ENCODE measurements around the gene CD101.
A peak's percentile ranks its signal among the peaks of the same experiment; 100 is the strongest.
"Not testable (repeated sequence)": the region's sequence is repeated elsewhere in the genome, so short reads cannot be mapped to it uniquely, and the experiment has no call there.

Gene CD101

GRCh38 chr1:117001254-117001927, at the start of gene CD101:
Gene CD101 (plus strand): TSS chr1:117001760. CDS start chr1:117001818, 58 bp downstream.
- no peak for DNase-seq

- peak; percentile 78 for DNase-seq
These were observed 48.8 kb upstream of the CD101 start for GRCh38 chr1:116952738-116953275.

GRCh38 chr1:116954440-116954839, 47.1 kb upstream of the CD101 start:
- DNase-seq, result no peak

- no peak for DNase-seq
These were observed 45.2 kb upstream of the CD101 start for GRCh38 chr1:116956378-116956777.

GRCh38 chr1:116957646-116958045, 43.9 kb upstream of the CD101 start:
- DNase-seq, result no peak

- DNase-seq, result no peak
These were observed 43.5 kb upstream of the CD101 start for GRCh38 chr1:116958110-116958509.

GRCh38 chr1:116958977-116959376, 42.6 kb upstream of the CD101 start:
- no peak for DNase-seq

- DNase-seq, result no peak
These were observed 40.0 kb upstream of the CD101 start for GRCh38 chr1:116961606-116962005.

- no peak for DNase-seq
These were observed 38.4 kb upstream of the CD101 start for GRCh38 chr1:116962987-116963639.

- no peak for DNase-seq
These were observed 34.8 kb upstream of the CD101 start for GRCh38 chr1:116966791-116967190.

- DNase-seq, result no peak
These were observed 32.8 kb upstream of the CD101 start for GRCh38 chr1:116968724-116969123.

- no peak for DNase-seq
These were observed 30.2 kb upstream of the CD101 start for GRCh38 chr1:116971258-116971860.

GRCh38 chr1:116971965-116972673, 29.4 kb upstream of the CD101 start:
- peak; percentile 76 for DNase-seq

- no peak for DNase-seq
These were observed 28.9 kb upstream of the CD101 start for GRCh38 chr1:116972674-116973030.

- not testable (repeated sequence) for DNase-seq
These were observed 21.3 kb upstream of the CD101 start for GRCh38 chr1:116980309-116980708.

- DNase-seq, result no peak
These were observed 20.0 kb upstream of the CD101 start for GRCh38 chr1:116981521-116982037.

GRCh38 chr1:116982319-116983004, 19.1 kb upstream of the CD101 start:
- no peak for DNase-seq

GRCh38 chr1:116983112-116983511, 18.4 kb upstream of the CD101 start:
- DNase-seq, result no peak

- no peak for DNase-seq
These were observed 17.9 kb upstream of the CD101 start for GRCh38 chr1:116983678-116984077.

- no peak for DNase-seq
These were observed 17.0 kb upstream of the CD101 start for GRCh38 chr1:116984406-116985160.

GRCh38 chr1:116986421-116987255, 14.9 kb upstream of the CD101 start:
- DNase-seq, result no peak

Measured in NCI-H524 treated with DMSO at 0.1 percent for 48 hours (cell line).